PC-9 (cell line): ENCODE results near the gene RETREG2. TPM values are rescaled to one million over a fixed set of nuclear protein-coding genes. Genes with fewer than 3 reads are reported as not detected.

Source experiments
- Bru-seq: library from RNA; stranded (reverse); fragments of 400-500 nt; gene quantifications from one replicate; lab custom pipeline; 2021; lab: Mats Ljungman, UMichigan
- BruChase-seq, 2 experiments: library from RNA; stranded (reverse); fragments of 400-500 nt; gene quantifications; one replicate each; lab custom pipeline; 2021; lab: Mats Ljungman, UMichigan
- BruUV-seq: library from RNA; stranded (reverse); fragments of 400-500 nt; replicated peaks from 2 replicates; lab custom pipeline; 2021; lab: Mats Ljungman, UMichigan
- CTCF ChIA-PET: fragments of 300-600 bp; sonication (Branson Sonifier 250); formaldehyde crosslinking; loops from one replicate; lab custom pipeline; 2022; ENCODE audit warnings: antibody characterized with exemption; lab: Charles Lee
- POLR2A ChIA-PET: fragments of 300-600 bp; sonication (Branson Sonifier 250); formaldehyde crosslinking; loops from one replicate; lab custom pipeline; 2022; ENCODE audit warnings: antibody characterized with exemption; ENCODE audit not compliant: unreplicated experiment; lab: Charles Lee
- DNase-seq, 2 experiments: peaks; one replicate each; pipeline versions ENCODE4 v3.0.0 to v3.0.0-alpha.2; 2015 to 2022; ENCODE audit warnings: mixed read lengths in 1 of 2
- H2AFZ ChIP-seq: fragments of 200-600 bp; sonication (generic); 2 replicates; pipeline ENCODE4 v1.8.1; 2017; ENCODE audit warnings: antibody characterized with exemption
- H3F3A ChIP-seq: fragments of 200-600 bp; sonication (generic); 2 replicates; pipeline ENCODE4 v1.8.1; 2017; ENCODE audit warnings: antibody characterized with exemption, mild to moderate bottlenecking, low read depth; ENCODE audit not compliant: insufficient read depth
- H3K27ac ChIP-seq: fragments of 200-600 bp; sonication (generic); 2 replicates; pipeline ENCODE4 v1.6.1; 2016; ENCODE audit warnings: mixed run types
- H3K27me3 ChIP-seq: fragments of 200-600 bp; sonication (generic); 2 replicates; pipeline ENCODE4 v1.6.1; 2016; ENCODE audit warnings: low read depth, mixed run types; ENCODE audit not compliant: insufficient read depth
- H3K36me3 ChIP-seq: fragments of 200-600 bp; sonication (generic); 2 replicates; pipeline ENCODE4 v1.6.1; 2016; ENCODE audit warnings: low read depth, mixed run types
- H3K4me1 ChIP-seq: fragments of 200-600 bp; sonication (generic); replicated peaks from 2 replicates; pipeline ENCODE4 v1.6.1; 2016; ENCODE audit warnings: mixed run types; ENCODE audit not compliant: insufficient read depth
- H3K4me2 ChIP-seq: fragments of 200-600 bp; sonication (generic); 2 replicates; pipeline ENCODE4 v1.6.1; 2017; ENCODE audit warnings: mixed run types
- H3K4me3 ChIP-seq: fragments of 200-600 bp; sonication (generic); 2 replicates; pipeline ENCODE4 v1.6.1; 2016; ENCODE audit warnings: mixed run types
- H3K79me2 ChIP-seq: fragments of 200-600 bp; sonication (generic); 2 replicates; pipeline ENCODE4 v1.6.1; 2017; ENCODE audit warnings: low read depth, mixed run types
- H3K9me2 ChIP-seq: fragments of 200-600 bp; sonication (generic); 2 replicates; pipeline ENCODE4 v1.8.1; 2017; ENCODE audit warnings: mild to moderate bottlenecking; ENCODE audit not compliant: insufficient read depth
- H3K9me3 ChIP-seq: fragments of 200-600 bp; sonication (generic); 2 replicates; pipeline ENCODE4 v1.8.1; 2016; ENCODE audit warnings: low read depth; ENCODE audit not compliant: insufficient read depth
- H4K20me1 ChIP-seq: fragments of 200-600 bp; sonication (generic); 2 replicates; pipeline ENCODE4 v1.8.1; 2017; ENCODE audit not compliant: insufficient read depth
- EZH2 ChIP-seq: fragments of 200-600 bp; sonication (generic); IDR thresholded peaks from 2 replicates; pipeline ENCODE4 v1.8.0; 2017; ENCODE audit warnings: antibody characterized with exemption, low read depth
- intact Hi-C: fragments of 100-400 bp; cut with micrococcal nuclease; formaldehyde crosslinking; loops from one replicate; pipeline ENCODE4 v1.10.0; 2022; ENCODE audit not compliant: unreplicated experiment
- long read RNA-seq: library from polyadenylated mRNA; stranded (forward); transcript quantifications from one replicate; pipeline ENCODE4 v2.0.0, GENCODE V29; 2022
- total RNA-seq: library from RNA; stranded (reverse); gene quantifications from 2 replicates; pipeline ENCODE4 v1.2.3, GENCODE V29; 2021
- TF ChIP-seq, protein P1 (sequence below): fragments of 200-600 bp; sonication (generic); conservative IDR thresholded peaks from 2 replicates; pipeline ENCODE4 v1.6.1; 2017; ENCODE audit warnings: mixed run types, antibody characterized with exemption, mild to moderate bottlenecking, moderate library complexity

Gene RETREG2, protein sequence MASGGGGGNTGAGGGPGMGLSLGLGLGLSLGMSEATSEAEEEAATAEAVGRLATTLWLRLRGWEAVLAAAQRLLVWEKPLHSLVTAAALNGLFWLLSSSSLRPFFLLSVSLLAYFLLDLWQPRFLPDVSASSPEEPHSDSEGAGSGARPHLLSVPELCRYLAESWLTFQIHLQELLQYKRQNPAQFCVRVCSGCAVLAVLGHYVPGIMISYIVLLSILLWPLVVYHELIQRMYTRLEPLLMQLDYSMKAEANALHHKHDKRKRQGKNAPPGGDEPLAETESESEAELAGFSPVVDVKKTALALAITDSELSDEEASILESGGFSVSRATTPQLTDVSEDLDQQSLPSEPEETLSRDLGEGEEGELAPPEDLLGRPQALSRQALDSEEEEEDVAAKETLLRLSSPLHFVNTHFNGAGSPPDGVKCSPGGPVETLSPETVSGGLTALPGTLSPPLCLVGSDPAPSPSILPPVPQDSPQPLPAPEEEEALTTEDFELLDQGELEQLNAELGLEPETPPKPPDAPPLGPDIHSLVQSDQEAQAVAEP
- total RNA-seq (77.0 and 84.4 TPM in 2 replicates), Bru-seq, nascent RNA (percentile 71 among the genes with signal in this experiment), BruChase-seq, experiment 1, labeled RNA remaining after a 2-hour chase (percentile 78 among the genes with signal in this experiment), BruChase-seq, experiment 2, labeled RNA remaining after a 6-hour chase (percentile 92 among the genes with signal in this experiment)
- long read RNA-seq, full-length matches to known transcripts = 39 of 1,145 reads
- long read RNA-seq, partial matches to known transcripts = 0 of 1,145 reads
- long read RNA-seq, other reads (novel, unspliced or antisense) = 1,106 of 1,145 reads

DNA sequence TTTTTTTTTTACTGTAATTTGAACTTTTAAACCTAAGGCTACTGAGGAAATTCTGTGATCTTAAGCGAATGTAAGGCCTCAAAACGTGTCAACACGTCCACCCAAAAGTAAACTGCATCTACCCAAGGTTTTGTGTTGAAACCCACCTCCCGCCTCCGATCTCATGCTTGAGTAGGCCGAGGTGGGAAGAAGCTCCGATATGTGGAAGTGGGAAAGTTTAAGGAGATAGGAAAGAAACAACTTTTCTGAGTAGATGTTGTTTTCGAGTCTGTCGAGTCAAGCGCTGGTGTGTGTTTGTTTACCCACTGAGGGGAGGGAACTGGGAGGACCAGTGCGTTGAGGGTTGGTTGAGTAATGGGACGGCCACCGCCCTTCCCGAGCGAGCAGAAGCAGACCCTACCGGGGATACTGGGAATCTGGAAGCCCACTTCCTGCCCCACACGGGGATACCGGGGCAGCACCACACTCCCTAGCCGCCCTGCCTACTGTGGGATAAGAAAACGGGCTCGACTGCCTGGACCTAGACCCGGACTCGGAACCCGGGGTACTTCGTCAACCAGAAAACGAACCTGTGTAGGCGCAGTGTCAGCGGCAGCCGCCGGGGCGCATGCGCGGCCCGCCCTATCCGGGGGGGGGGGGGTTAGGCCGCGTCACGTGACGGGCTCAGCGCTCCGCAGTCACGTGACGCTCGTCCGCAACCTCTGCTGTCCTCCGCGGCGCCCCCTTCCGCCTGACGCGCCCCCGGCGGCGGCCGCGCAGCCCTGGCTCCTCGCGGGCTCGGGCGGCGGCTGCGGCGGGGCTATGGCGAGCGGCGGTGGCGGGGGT lies at the start of gene RETREG2:
Gene RETREG2 (plus strand): TSS at position 724 of the 825 bp plus-strand sequence. CDS start 78 bp downstream, at position 802.
- Histone ChIP-seq H3F3A (peaks cover 18% of the 10 kb centered on the region), H3K9me2 (no peaks in the 10 kb centered on the region), H3K4me1 (peaks cover 19% of the 10 kb centered on the region), H3K79me2 (peaks cover 39% of the 10 kb centered on the region), H4K20me1 (no peaks in the 10 kb centered on the region; the same call in 1 of the 2 replicates), H3K9me3 (no peaks in the 10 kb centered on the region), H3K27me3 (no peaks in the 10 kb centered on the region), H3K36me3 (peaks cover 21% of the 10 kb centered on the region; the same call in 1 of the 2 replicates), H3K4me3 (peak within 1 kb of the TSS; percentile 95), H3K27ac (peak within 1 kb of the TSS; percentile 77), H2AFZ (peak within 1 kb of the TSS; percentile 91), H3K4me2 (peak within 1 kb of the TSS; percentile 83)
- BruUV-seq = TSS peak; percentile 45
- POLR2A ChIA-PET = no interaction called here
- intact Hi-C loops = loop anchor here (1.0 to 5.0 kb wide), 7 partner anchors 17 to 211 kb away; partner anchors contain the start of genes ABCB6, NHEJ1 and ZFAND2B
- TF ChIP-seq, protein P1, sequence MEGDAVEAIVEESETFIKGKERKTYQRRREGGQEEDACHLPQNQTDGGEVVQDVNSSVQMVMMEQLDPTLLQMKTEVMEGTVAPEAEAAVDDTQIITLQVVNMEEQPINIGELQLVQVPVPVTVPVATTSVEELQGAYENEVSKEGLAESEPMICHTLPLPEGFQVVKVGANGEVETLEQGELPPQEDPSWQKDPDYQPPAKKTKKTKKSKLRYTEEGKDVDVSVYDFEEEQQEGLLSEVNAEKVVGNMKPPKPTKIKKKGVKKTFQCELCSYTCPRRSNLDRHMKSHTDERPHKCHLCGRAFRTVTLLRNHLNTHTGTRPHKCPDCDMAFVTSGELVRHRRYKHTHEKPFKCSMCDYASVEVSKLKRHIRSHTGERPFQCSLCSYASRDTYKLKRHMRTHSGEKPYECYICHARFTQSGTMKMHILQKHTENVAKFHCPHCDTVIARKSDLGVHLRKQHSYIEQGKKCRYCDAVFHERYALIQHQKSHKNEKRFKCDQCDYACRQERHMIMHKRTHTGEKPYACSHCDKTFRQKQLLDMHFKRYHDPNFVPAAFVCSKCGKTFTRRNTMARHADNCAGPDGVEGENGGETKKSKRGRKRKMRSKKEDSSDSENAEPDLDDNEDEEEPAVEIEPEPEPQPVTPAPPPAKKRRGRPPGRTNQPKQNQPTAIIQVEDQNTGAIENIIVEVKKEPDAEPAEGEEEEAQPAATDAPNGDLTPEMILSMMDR = no peak
- TF ChIP-seq EZH2 = no peak
- peak; percentile 81 to 86 for DNase-seq
- CTCF ChIA-PET = no interaction called here

DNA sequence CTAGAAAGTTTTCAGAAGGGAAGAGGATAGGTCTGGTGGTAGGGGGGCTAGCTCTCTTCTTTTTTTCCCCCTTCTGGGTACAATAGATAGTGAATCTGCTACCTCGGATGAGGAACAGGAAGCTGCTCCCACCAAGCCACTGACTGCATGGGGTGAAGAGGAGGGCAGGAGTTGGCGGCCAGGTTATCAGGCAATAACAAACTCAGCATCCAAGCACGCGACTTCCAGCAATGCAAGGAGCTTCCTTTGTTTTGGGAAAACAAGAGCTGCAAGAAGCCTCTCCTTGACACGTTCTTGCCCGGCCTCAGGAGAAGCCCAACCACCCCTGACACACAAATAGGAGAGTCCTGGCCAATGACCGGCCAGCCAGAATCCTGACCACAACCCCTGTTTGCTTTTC lies 49.7 kb upstream of the RETREG2 start:
- H3K36me3 ChIP-seq = no peaks in the 10 kb centered on the region
- POLR2A ChIA-PET = no interaction called here
- CTCF ChIA-PET = interaction anchor here (1.2 kb wide), 1 partner anchor 9 kb away, joined by 3 read pairs; no protein-coding TSS in a partner anchor
- no peaks in the 10 kb centered on the region for H4K20me1 ChIP-seq
- H3K79me2 ChIP-seq = no peaks in the 10 kb centered on the region
- DNase-seq = no peak
- peaks cover 7% of the 10 kb centered on the region; the same call in 1 of the 2 replicates for H3F3A ChIP-seq
- no peak overlapping the region for H3K4me3 ChIP-seq
- intact Hi-C loops = no loop called here
- BruUV-seq = no TSS peak
- TF ChIP-seq, protein P1 = no peak
- TF ChIP-seq EZH2 = no peak
- no peaks in the 10 kb centered on the region for H3K9me3 ChIP-seq
- peaks cover 29% of the 10 kb centered on the region for H3K4me1 ChIP-seq
- no peak overlapping the region for H3K4me2 ChIP-seq
- no peaks in the 10 kb centered on the region for H3K27me3 ChIP-seq
- H3K27ac ChIP-seq = no peak overlapping the region
- H3K9me2 ChIP-seq = no peaks in the 10 kb centered on the region
- H2AFZ ChIP-seq = no peak overlapping the region
